Stimulated activated CD4-positive, alpha-beta T cell treated with anti-CD3 and anti-CD28 coated beads, TNF-alpha, amount 100 ng/mL, for 48 hours (primary cell): ENCODE results near the gene RPLP2.

Experiments used
- DNase-seq, 3 donors: peaks; one replicate each; pipeline ENCODE4 v3.0.0-alpha.2; 2020; ENCODE audit warnings: low read depth in 3 of 3

Gene RPLP2

DNA sequence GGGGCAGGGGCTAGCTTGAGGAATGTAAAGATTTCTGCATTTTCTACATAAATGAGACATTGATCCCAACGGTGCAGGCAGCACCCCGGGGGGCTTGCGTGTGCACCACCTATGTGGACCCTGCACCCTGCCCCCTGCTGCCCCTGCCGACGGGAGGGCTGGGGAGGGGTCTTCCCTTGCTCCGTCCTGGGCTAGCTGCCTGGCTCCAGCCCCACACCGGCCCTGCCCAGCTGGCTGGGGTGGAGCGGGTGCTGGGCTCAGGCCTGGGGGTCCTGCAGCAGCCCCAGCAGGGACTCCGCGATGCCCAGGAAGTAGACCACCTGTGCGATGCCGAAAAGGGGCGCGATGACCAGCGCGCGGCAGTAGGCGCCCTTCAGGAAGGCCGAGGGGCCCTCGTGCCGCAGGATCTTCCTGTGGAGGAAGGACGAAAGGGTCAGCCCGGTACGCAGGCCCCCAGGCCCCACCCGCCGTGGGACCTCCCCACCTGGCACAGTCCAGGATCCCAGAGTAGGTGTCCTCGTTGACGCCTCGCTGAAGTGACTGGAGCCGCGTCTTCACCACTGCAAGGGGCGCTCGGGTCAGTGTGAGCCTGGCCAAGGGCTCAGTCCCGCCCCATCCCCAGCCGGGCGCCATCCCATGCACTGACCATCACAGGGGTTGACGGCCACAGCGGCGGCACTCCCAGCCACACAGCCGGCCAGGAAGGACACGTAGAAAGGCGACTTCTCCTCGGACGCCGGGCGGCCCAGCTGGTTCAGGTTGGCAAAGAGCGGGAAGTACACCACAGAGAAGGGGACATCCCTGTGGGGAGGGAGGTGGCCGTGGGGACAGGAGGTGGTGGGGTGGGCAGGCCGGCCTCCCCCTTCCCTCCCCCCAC lies 17.9 kb upstream of the RPLP2 start:
- DNase-seq: no peak

DNA sequence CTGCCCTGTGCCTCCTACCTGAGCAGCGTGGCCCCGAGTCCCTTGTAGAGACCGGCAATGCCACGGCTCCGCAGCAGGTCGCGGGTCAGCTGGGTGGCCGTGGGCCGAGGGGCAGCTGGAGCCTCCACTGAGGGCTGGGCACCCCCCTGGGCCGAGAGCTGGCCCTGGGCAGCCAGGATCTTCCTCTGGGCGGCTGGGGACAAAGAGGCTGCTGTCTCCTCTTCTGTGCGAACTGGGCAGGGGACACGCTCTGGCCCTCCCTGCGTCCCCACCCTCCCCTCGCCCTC lies 17.3 kb upstream of the RPLP2 start:
- no peak for DNase-seq

DNA sequence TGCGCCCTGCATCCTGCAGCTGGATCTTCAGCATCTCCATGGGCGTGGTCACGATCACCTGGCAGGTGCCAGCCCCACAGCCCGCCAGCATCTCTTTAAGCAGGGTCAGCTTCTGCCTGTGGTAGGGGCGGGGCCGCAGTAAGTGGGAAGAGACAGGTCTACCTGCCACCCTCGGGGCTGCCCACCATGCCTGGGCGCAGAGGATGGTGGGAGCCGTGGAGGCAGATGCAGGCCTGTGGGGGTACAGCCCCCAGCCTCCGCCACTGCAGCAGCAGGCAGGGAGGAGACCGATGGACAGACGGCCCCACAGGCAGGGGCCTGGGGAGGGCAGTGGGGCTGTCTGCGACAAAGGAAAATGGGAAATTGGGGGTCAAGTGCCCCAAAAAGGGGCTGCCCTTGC lies 16.9 kb upstream of the RPLP2 start:
- no peak for DNase-seq

DNA sequence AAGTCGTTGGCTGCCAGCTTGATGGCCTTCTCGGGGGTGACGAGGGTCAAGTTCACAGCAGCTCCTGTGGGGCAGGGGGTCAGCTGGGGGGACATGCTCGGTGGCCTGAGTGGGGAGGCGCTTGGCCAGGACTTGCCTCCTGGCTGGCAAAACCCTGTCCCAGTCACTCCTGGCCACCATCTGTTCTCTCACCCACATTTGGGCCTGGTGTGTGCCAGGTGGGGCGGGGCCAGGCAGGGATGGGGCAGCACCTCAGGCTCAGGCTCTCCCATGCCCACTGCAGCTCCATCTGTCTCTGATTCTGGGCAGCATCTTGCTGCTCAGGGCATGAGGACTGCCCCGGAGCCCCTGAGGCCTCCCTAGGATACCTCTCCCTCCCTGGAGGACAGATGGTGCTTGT lies 16.2 kb upstream of the RPLP2 start:
- DNase-seq: no peak

DNA sequence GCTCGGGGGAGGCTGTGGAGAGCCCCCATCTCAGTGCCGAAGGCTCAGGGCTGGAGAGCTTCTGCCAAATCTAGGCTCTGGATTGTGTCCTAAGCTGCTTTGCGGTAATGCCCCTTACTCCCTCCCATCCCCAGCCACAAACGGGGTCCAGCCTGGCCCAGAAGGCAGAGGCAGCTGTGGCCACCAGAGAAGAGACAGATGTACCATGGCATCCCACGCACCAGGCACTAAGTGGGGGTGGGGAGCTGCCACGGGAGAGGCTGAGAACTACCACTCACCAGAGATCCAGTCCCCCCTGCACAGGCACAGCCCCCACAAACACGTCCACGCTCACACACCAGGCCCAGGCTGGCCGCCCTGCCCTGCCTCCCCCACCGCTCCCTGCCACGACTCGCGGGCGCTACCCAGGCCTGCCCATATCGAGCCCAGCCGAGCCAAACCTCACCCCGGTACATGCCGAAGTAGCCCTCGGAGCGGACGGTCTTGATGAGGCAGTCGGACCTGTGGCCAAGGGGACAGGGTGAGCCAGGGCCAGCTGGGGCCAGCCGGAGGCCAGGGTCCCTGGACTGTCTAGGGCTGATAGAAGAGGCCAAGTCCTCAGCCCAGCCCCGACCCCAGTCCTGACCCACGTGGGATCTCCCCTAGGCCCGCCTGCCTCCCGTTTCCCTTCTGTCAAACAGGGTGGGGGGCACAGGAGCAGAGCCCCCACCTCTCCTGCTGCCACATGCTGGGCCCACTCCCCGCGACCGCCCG lies 15.6 kb upstream of the RPLP2 start:
- DNase-seq: no peak

DNA sequence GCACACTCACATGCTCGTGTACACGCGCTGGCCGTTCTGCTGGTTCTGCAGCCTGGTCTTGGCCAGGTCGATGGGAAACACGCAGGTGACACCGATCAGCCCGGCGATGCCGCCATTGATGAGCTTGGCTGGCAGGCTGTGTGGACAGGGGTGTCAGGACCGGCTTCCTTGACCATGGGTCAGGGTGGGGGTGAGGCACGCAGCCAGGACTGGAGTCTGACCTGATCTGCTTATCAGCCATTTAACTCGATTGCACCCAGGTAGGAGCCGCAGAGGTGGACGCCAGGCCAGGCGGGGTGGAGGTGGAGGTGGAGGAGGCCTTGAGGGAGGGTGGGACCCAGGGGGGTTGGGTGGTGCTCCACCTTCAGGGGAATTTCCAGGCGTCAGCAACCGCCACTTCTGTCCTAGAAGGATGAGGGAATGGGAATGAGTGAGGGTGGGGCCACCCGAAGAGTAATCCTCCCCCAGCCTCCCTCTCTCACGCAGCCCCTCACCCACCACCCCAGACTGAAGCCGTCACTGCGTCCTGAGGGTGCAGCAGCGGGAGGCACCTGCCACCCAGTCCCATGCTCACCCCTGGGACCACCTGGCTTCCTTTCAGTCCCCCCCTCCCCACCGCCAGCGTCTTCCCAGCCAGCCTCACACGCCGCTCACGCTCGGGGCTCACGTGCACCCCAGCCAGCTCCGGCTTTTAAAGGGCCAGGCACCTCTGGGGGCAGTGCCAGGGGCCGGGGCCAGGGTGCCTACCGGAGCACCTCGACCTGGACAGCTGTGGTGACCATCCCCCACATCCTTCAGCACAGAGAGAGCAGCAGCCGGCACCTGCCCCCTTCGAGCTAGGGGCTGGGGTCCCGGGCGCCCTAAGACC lies 14.8 kb upstream of the RPLP2 start:
- no peak for DNase-seq

GRCh38 chr11:795634-796564 lies 13.9 kb upstream of the RPLP2 start:
- DNase-seq: peak; percentile 77 to 84 (median 83)

GRCh38 chr11:796565-797295 lies 13.0 kb upstream of the RPLP2 start:
- no peak for DNase-seq

DNA sequence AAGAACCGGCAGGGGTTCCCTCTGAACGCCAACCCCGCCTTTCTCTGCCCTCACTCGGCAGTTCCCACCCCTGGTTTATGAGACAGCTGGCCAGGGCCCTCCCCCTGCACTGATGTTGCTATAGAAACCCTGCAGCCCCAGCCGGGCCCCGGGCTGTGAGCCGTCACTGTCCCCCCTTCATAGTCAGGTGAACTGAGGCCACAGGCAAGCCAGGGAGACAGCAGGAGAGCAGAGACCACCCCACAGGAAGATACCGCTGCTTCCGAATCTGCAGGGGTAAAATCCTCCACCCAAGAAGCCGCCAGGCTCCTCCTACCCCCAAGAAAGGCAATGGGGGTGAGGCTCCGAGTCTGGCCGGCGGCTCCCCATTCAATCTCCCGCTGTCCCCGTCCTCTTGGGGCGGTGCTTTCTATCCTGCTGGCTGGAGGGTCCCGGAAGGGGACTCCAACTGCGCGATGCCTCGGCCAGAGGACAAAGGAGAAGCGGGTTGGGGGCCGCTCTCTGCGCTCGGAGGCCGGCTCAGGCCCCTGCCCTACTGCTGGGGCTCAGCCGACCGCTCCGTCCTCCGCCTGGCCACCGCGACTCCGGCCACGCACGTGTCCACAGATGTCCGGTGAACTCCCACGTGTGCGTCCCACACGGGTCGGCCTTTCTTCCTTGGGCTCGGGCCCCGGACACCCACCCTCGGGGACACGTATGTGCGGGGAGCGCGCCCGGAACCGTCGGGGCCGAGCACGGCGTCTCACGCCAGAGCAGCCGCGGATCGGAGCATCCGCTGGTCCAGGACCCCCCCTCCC lies 12.3 kb upstream of the RPLP2 start:
- peak in 2 of 3 donors; percentile 71 to 73 for DNase-seq

DNA sequence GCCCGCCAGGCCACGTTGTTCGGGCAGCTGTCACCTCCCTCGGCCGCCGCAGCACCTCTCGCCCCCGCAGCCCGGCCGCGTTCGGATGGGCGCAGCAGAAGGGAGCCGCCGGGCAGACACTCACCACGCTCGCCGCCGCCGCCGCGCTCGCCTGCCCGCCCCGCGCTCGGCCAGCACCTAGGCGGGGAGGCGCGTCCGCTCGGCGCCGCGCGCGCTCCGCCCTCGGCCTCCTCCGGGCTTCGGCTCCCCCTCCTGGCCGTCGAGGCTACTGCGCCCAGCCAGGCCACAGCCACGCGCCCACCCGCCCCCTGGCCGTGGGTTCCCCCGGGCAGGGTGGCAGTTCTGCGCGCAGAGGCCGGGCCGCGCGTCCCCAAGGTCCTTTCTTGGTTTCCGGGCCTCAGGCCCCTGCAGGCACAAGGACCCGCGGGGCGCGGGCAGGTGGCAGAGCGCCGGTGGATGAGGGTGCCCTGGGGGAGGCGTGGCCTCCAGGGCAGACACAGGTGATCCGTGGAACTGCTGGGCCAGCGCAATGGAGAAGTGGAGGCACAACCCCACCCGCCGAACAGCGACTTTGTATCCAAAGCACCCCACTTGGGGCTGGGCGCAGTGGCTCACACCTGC lies 11.6 kb upstream of the RPLP2 start, which contains the start of gene SLC25A22:
TSS of gene SLC25A22 (minus strand) at position 189 of the 621 bp plus-strand sequence. CDS start 3,275 bp downstream, outside the sequence.
- peak; percentile 73 to 82 (median 76) for DNase-seq

- DNase-seq: no peak
These were observed 10.0 kb upstream of the RPLP2 start for GRCh38 chr11:799641-800316.

DNA sequence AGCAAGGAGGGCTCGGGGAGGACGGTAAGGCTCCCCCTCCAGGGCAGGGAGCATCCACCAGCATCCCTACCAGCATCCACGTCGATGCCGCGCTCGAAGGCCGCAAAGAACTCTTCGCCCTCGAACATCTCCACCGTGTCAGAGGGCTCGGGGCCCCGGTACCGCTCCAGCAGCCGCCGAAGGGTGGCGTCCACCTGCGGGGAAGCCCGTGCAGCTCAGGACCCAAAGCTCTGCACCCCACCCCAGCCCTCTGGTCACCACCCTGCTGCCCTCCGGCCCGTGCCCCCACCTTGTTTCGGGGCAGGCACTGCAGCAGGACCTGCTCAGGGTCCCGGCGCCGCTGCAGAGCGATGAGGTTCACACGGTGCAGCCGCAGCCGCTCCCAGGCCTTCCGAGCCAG lies 9.3 kb upstream of the RPLP2 start:
- DNase-seq: no peak

DNA sequence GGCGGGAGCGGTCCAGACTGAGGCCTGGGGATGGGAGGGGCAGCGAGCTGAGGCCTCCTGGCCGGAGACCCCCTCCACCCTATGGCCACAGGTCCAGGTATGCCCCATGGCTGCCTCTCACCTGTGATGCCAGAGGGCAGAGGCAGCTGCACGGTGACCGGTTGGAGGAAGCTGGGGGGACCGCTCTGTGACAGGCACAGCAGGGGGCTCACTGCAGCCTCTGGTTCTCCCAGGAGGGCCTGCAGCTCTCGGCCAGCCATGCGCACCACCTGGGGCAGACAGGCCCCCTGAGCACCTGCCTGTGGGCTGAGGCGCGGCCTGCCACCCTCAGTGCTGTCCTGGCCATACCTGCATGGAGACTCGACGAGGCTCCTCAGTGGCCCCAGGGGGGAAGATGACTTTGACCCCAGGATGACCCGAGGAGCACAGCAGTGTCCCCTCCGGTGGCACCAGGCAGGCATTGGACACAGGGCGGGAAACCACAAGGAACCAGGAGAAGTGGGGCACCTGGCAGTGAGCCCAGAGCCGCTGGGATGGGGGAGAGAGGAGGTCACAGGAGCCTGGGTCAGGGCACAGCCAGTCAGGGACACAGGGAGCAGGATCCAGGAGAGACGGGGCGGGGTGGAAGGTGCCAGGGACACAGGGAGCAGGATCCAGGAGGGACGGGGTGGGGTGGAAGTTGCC lies 8.5 kb upstream of the RPLP2 start:
- DNase-seq: no peak

DNA sequence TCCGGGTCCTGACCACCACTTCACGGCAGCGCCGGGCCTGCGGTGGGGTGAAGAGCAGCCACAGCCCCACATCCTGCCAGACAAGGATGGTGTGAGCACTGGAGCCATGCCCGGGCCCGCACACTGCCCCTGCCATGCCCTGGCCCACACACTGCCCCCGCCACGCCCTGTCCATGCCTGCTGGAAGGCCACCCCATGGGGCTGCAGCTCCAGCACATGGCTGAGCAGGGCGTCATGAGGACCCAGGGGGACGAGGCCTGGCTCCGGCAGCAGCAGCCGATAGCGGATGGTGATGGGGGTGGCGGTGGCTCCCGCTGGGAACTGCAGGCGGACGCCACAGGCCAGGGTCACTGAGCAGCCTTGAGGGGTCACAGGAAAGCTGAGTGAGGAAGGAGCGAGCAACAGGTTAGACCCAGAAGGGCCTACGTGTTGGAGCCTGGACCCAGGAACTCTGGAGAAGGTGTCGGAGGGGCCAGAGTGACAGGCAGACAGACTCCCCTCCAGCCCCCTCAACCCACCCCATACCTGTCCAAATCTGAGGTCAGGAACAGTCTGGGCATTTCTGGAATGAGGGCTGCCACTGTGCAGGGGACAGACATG lies 7.6 kb upstream of the RPLP2 start:
- DNase-seq: no peak

GRCh38 chr11:802693-803466 lies 6.9 kb upstream of the RPLP2 start:
- DNase-seq: no peak

DNA sequence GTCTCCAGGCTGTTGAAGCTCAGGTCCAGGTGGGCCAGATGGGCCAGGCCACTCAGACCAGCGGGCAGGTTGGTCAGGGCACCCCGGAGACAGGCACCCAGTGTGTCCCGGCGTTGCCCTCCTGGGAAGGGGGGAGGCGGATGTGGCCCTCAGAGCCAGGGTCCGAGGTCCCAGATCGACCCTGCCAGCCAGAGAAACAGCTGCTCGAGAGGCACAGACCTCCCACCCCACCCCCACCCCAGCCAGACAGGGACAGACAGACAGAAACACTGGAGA lies 6.4 kb upstream of the RPLP2 start:
- DNase-seq: no peak
